ENCODE data around the gene TIGD2.

DNA sequence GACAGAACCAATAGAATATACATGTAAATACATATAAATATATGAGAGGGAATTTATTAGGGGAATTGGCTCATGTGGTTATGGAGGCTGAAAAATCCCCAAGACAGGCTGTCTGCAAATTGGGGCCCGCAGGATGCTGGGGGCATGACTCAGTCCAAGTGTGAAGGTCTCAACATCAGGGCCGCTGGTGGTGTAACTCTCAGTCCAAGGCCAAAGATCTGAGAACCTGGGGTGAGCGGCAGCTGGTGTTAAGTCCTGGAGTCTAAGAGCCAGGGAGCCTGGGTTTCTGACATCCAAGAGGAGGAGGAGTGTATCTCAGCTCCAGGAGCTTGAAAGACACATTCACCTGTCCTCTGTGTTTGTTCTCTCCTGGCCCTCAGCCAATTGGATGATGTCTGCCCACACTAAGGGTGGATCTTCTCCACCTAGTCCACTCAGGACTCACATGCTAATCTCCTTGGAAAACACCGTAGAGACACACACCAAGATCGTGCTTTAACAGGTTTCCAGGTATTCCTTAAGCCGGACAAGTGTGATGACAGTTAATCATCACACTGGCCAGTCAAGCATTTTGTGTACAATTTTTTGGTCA lies 28.9 kb downstream of the TIGD2 start:
- no peak for TF ChIP-seq CTCF (IDR thresholded peaks at IDR 0.05)
- TF ChIP-seq POLR2A (IDR thresholded peaks at IDR 0.05; ENCODE audit: low read depth), result no peak
- no peak for TF ChIP-seq POLR2AphosphoS5 (IDR thresholded peaks at IDR 0.05)

Measured in esophagus muscularis mucosa (tissue), 3 donors.